Gastrocnemius medialis (tissue), 4 donors: Measurements from ENCODE around the gene CTNNBL1.

Experiments used
- CTCF ChIP-seq, 5 experiments: fragments of 450-650 bp in 3 of 5; fragments of 200-600 bp in 2 of 5; sonication (generic) in 2 of 5; IDR thresholded peaks in 4 of 5; conservative IDR thresholded peaks in 1 of 5; 1 replicate in 4 of 5; 2 replicates in 1 of 5; pipeline ENCODE4 v1.5.1; 2016 to 2019; ENCODE audit warnings: antibody characterized with exemption in 5 of 5, mild to moderate bottlenecking in 3 of 5, moderate library complexity in 3 of 5
- POLR2A ChIP-seq, 2 donors: fragments of 450-650 bp; IDR thresholded peaks; one replicate each; pipeline ENCODE4 v1.6.1; 2017; ENCODE audit warnings: antibody characterized with exemption in 2 of 2, mild to moderate bottlenecking in 2 of 2, moderate library complexity in 2 of 2

- TF ChIP-seq CTCF (IDR thresholded peaks at IDR 0.05 in 4 of 5, conservative IDR thresholded peaks at IDR 0.05 in 1 of 5) (no peak), POLR2A (IDR thresholded peaks at IDR 0.05) (no peak)
Observed at GRCh38 chr20:37749218-37749617, 55.4 kb downstream of the CTNNBL1 start.
